GM19372 (cell line): ENCODE measurements around the gene CD59.
A peak's percentile ranks its signal among the peaks of the same experiment; 100 is the strongest.
"Not testable (repeated sequence)": the region's sequence is repeated elsewhere in the genome, so short reads cannot be mapped to it uniquely, and the experiment has no call there.

Source experiments
- ATAC-seq: cut with Tn5 transposase; IDR thresholded peaks from one replicate; pipeline ENCODE4 v1.9.1; 2021; ENCODE audit warnings: mild to moderate bottlenecking, low read depth, moderate library complexity; ENCODE audit not compliant: unreplicated experiment

The CD59 gene

DNA sequence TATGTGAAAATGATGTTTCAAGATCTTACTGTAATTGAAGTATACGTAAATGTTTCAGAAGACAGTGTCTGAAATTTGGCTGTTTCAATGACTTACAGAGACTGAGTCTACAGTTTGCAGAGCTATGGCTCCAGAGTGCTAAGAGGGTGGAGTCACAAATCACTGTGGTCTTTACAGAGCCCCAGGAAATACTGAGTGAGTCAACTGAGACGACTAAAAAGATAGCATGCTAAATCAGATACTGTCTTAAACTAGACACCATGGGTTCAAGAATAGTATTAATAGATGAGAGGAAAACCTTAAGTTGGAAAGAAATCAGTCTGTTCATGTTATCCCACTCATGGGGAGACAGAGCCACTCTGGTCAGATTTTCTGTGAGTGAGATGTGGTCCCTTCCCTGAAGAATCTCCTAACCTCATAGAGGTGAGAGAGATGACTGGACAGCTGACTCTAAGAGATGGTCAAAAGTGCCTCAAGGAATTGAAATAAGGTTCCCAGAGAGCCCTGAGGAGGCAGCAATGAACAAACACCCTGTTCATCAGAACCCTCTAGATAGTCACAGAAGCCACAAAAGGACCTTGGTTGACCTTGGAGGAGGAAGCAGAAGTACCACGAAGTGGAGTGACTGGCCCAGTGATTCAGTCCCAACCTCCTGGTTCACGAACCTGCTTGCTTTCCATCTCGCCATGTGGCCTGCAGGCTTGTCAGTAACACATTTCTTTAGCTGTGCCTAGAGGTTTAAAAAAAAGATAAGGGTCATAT lies 65.8 kb downstream of the CD59 start:
- no peak for ATAC-seq

DNA sequence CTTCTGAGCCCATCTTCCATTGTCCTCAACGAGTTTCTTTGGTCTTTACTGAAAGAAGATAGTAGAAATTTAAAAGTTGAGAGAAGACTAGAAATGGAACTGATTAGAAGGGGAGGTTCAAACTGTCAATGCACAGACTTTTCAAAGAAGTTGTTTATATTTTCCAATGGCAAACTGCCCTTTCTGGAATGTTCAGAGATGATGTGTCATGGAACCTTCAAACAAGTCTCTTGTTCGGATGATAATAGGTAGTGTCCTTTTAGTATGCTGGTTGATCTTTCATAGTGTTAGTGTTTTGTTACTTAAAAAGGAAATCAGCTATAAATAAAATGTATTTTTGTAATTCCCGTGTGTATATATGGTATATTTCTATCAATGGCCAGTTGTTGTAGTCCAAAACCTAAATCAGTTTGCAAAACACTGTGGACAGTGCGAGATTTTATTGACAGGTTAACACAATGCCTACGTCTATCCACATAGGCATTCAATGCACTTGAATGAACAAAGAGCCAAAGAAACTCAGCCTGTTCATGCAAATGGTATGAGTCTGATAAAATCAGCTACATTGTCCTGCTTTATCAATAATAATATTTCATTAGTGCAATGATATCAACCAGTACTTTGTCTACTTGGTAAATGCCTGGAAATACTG lies 66.5 kb downstream of the CD59 start:
- ATAC-seq, result no peak

DNA sequence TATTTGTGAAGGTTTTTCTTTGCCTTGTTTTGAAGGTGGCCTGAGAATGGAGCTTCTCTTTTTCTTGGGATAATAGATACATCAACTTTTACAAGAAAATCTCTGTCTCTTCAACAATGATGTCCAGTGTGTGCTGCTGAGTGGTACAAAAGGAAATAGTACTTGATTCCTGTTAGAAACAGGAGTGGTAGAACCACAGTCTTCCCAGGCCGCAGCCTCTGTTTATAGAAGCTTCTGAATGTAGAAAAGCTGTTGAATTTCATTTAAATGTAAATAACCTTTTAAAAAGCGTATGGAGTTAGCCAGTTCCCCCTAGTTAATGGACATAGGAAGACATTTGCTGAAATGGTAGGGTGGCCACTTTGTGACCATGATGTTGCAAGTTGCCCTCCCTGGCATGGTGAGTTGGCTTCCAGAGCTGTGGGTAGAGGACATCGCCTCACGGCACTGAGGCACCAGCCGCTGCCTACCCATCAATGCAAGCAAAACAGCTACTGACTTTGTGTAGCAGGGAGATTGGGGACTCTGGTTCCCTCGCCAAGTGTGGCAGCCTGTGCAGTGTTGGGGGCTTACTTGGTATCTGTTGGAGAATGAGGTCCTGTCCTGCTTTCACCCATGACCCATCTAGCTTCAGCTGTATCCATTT lies 67.1 kb downstream of the CD59 start:
- no peak for ATAC-seq

DNA sequence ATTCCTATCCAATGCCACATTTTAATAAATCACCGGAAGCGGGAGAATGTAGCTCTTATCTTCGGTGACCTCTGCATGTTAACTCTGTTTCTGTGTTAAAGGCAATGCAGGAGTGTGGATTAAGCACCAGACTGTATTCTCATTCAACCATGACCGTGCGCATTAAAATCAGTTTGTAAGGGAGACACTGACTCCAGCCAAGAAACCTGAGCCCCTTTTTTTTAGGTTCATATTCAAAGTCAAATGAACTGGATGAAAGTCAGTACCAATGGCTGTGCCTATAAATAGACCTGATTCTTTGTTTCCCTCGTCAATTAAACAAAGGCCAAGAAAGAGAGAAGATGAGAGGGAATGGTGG lies 67.8 kb downstream of the CD59 start:
- ATAC-seq, result no peak

GRCh38 chr11:33667819-33668467 lies 68.3 kb downstream of the CD59 start:
- ATAC-seq, result no peak

GRCh38 chr11:33665350-33666106 lies 70.7 kb downstream of the CD59 start:
- no peak for ATAC-seq

GRCh38 chr11:33664827-33665226 lies 71.4 kb downstream of the CD59 start:
- no peak for ATAC-seq

- no peak for ATAC-seq
These were observed 72.1 kb downstream of the CD59 start for GRCh38 chr11:33664166-33664565.

GRCh38 chr11:33663121-33663520 lies 73.1 kb downstream of the CD59 start:
- ATAC-seq, result no peak

DNA sequence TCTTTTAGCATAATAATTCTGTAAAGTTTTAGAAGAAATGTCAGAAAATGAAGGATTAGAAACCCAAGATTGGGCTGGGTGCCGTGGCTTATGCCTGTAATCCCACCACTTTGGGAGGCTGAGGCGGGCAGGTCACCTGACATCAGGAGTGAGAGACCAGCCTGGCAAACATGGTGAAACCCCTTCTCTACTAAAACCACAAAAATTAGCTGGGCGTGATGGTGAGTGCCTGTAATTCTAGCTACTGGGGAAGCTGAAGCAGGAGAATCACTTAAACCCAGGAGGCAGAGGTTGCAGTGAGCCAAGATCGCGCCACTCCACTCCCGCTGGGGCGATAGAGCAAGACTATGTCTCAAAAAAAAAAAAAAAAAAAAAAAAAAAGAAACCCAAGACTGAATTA lies 74.7 kb downstream of the CD59 start:
- not testable (repeated sequence) for ATAC-seq

- no peak for ATAC-seq
These were observed 75.3 kb downstream of the CD59 start for GRCh38 chr11:33660962-33661361.

DNA sequence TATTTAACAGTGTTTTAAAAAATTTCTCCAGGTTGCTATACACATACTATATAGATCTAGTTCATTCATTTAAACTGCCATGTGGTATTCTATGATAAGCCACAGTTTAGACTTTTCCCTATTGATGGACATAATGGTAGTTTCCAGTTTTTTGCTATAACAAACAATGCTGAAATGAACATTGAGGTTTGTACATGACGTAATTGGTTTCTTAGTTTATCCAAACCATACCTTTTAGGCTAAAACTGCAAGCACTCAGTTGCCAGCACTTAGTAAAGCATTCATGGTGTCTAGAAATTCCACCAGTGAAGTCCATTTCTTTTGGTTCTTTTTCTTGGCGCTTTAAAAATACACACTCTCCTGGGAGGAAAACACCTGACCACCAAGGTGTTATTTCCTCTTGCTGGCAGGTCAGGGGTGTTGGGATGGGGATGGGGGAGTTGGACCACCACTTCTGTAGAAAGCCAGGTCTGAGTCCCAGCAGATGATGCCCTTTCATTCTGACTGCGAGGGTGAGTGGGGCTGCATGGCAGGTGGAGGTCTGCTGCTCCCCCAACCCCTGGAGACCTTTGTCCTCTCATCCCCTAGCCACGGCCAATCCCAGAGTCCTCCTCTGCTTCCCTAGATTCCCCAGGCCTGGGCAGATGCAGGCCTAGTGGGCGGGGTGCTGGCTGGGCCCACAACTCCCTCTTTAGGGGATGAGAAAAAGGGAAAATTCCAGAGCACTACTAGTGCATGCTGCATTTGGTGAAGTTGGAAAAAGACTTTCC lies 76.7 kb downstream of the CD59 start:
- ATAC-seq, result no peak

- no peak for ATAC-seq
These were observed 77.9 kb downstream of the CD59 start for GRCh38 chr11:33658195-33658900.

DNA sequence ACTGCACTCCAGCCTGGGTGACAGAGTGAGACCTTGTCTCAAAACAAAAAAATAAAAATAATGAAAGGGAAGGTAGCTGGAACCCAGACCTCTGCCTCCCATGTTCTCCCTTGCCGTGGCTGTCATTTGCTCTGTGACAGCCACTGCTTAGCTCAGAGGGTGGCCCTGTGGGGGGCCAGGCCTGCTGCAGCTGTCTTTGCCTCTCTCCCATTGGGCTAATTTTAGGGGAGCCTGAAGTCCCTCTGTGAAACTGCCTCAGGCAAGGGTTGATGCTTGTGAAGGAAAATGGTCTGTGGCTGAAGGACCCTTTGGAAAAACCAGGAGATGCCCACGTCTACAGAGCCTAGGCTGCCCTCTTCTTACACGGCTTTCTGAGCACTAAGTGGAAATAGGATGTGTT lies 78.5 kb downstream of the CD59 start:
- no peak for ATAC-seq

DNA sequence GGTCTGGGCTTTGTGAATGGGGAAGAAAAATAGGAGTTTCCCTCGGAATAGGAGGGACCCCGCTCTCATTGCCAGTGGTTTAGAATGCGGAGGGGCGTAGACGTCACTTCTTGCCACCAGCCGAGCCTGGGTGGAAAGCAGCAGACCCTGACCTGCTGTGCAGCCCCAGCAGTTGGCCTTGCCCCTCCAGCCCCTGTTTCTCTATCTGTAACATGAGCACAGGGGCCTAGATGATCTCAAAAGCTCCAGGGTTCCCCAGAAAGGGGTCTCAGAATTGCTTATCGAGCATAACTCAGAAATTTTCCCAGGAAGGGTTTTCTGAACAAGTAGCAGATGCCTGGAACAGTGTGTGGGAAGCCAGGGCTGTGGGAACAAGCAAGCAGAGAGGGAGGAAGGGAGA lies 79.5 kb downstream of the CD59 start:
- no peak for ATAC-seq

DNA sequence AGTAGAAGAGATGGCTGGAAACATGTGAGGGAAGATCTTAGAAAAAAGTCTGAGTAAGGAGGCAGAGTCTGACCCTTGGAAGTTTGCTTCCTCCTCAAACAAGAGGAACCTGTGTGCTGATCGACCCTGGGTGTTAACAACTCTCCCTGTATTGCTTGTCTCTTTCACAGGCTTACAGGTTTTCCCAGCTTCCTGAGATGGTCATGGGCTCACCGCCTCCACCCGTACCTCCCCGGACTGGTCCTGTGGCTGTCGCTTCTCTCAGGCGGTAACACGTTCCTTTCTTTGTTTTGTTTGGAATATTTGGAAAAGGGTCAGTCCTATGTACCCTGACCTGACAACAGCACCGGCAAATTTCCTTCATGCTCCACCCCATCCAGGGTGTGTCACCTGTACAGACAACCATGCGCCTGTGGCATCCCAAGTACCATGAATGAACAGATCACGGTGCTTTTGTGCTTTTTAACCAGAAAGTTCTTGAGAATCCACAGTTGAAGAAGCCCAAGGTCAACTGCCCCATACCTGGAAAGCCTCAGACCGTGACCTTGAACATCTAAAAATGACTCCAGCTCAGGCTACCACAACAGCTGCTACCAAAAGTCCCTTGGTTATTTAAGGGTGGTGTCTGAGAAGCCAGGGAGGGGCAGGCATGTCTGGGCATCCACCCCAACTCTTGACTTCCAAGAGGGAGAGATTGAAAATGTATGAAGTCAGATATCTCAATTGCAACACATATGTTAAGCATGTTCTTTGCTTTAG lies 80.2 kb downstream of the CD59 start:
- ATAC-seq, result peak; percentile 60

DNA sequence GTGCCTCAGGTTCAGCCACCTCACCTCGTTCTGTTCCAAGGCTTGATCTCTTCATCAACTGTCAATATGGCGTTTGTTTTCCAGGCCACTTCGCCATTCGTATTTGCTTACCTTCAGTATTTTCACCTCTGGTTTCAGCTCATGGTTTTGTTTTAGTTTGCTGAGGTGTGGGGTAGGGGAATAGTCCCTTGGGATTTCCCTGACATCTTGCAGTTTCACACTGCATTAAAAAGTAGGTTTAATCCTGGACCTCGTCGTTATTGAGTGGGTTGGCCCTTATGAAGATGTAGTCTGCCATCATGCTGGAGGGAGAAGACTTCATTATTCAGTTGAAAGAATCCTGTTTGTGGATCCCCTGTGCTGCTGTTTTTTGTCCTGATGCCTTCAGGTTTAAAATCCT lies 81.6 kb downstream of the CD59 start:
- no peak for ATAC-seq
